Globus pallidus (tissue), 1 donor: ENCODE measurements around the gene UNG.
A peak's percentile ranks its signal among the peaks of the same experiment; 100 is the strongest.

ENCODE experiments used
- DNase-seq: peaks from one replicate; pipeline ENCODE4 v3.0.0-alpha.2; 2015; ENCODE audit warnings: low spot score

Gene UNG

DNA sequence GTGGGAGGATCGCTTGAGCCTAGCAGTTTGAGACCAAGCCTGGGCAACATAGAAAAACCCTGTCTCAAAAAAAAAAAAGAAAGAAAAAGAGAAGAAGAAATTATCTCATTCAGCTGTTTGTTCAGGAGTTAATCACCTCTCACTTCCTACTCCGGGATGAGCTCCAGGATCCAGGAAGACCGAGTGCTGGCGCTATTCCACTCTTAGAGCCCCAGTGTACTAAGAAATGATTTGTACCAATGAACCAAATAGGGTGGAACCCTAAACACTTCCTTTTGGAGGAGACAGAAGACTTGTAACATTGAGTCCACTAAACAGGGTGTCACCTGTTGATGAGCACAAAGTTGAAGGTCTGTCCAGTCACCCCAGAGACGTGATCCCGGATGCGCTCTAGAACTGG lies 7.7 kb upstream of the UNG start:
- no peak for DNase-seq

DNA sequence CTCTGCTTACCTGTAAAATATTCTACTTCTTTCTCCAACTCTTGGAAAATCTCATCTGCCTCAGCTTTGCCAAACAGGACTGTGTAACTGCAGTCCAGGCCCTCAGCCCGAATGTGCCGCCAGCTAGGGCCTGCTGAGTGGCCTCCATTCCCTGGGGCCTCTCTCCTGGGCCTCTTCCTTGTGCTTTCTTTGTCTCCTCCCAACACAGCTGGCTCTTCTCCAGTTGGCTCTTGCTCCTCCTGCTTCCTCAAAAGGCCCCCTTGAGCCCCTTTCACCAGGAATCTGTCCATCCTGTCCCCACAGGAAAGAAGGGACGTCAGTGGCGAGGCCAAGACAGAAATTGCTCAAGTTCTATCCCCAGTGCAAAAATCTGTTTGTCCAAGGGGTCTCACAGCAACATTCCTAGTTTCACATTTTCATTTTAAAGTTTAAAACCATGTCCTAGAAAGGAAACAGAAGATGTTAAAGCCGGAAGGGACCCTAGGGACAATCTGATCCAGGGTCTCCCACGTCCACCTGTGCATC lies 4.8 kb upstream of the UNG start:
- DNase-seq = no peak

- DNase-seq = peak; percentile 90
Observed at GRCh38 chr12:109093022-109093918, 4.1 kb upstream of the UNG start, which contains the start of gene ALKBH2. Gene ALKBH2 (minus strand): TSS chr12:109093472. CDS start chr12:109092786, 686 bp downstream.

- no peak for DNase-seq
Observed at GRCh38 chr12:109097140-109097434, 310 bp upstream of the UNG start.

- DNase-seq = no peak
Observed at GRCh38 chr12:109098183-109098604, 797 bp downstream of the UNG start.

GRCh38 chr12:109098651-109099050 lies 1.3 kb downstream of the UNG start:
- DNase-seq = no peak

DNA sequence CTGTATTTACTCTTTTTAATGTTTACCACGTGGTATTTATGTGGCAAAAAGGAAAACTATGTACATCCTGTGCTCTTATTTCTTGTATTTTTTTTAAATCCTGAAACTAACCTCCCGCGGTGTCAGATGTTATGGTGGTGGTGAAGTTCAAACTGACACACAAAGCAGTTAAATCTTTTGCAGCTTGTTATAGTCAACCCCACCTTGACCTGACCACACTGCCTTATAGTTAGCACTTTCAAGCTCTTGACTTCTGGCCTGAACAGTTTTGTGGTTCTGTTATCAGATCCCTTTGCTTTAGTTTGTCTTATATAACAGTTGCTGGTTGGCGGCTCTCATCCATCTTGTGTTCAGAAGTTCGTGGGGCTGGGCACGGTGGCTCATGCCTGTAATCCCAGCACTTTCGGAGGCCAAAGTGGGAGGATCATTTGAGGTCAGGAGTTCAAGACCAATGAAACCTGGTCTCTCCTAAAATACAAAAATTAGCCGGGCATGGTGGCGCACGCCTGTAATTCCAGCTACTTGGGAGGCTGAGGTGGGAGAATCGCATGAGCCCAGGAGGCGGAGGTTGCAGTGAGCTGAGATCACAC lies 2.1 kb downstream of the UNG start:
- DNase-seq = no peak

DNA sequence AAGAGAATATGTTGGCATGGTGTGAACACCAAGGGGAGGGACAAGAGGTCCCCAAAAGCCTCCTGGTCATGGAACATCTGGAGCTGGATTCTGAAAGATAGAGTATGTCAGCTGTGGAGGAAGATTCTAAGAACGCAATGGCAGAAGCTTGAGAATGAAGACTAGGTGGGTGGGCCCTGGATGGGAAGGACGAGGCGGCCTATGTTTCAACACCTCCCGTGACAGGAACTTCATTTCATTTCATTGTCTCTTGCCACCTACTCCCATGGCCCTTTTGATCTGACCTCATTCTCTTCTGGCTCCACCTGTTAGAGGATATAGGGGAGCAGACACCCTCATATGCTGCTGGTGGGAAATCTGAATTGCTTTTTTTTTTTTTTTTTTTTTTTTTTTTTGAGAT lies 3.3 kb downstream of the UNG start:
- DNase-seq = no peak

GRCh38 chr12:109102491-109102890 lies 5.1 kb downstream of the UNG start:
- no peak for DNase-seq

DNA sequence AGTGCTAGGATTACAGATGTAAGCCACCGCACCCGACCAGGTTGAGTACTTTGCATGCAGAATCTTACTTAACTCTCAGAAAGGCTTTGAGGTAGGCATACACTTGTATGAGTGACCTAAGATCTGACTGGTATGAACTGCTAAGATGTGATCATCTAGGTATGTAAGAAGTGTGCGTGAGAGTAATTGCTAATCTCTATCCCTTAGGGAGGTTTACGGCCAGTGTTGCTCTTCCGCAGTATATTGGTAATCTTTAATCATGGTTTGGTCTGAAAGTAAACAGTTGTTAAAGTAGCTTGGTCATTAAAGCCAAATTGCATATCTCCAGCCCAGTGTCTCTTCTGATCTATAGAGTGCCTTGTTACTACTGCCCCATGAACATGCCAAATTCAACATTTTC lies 7.8 kb downstream of the UNG start:
- no peak for DNase-seq

DNA sequence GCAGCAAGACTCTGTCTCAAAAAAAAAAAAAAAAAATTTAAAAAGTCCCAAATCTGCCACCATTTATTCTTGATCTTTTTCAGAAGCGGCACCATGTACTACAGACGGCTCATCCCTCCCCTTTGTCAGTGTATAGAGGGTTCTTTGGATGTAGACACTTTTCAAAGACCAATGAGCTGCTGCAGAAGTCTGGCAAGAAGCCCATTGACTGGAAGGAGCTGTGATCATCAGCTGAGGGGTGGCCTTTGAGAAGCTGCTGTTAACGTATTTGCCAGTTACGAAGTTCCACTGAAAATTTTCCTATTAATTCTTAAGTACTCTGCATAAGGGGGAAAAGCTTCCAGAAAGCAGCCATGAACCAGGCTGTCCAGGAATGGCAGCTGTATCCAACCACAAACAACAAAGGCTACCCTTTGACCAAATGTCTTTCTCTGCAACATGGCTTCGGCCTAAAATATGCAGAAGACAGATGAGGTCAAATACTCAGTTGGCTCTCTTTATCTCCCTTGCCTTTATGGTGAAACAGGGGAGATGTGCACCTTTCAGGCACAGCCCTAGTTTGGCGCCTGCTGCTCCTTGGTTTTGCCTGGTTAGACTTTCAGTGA lies 12.5 kb downstream of the UNG start:
- DNase-seq = peak; percentile 56

DNA sequence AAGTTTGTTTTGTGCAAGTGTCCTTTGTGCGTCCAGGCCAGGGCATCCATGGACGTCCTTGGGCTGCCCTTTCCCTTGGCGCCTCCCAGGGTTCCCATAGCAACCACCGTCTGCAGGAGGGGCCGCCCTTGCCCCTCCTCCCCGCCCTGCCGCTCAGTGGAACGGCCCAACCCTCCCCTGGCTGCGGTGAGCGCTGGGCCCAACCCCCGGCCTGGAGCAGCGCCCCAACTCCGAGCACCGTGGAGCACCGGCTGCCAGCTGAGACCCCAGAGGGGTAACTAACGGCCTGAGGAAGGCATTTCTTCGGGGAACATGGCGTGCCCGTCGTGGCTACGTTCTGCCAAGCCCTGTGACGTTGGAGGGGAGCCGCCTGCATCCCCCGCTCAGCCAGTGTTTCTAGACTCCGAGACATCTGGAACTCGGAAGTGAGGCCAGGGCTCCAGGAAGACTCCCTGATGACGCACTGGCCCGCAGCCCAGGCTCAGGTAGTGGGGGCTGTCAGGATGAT lies 13.6 kb downstream of the UNG start:
- DNase-seq = peak; percentile 95

DNA sequence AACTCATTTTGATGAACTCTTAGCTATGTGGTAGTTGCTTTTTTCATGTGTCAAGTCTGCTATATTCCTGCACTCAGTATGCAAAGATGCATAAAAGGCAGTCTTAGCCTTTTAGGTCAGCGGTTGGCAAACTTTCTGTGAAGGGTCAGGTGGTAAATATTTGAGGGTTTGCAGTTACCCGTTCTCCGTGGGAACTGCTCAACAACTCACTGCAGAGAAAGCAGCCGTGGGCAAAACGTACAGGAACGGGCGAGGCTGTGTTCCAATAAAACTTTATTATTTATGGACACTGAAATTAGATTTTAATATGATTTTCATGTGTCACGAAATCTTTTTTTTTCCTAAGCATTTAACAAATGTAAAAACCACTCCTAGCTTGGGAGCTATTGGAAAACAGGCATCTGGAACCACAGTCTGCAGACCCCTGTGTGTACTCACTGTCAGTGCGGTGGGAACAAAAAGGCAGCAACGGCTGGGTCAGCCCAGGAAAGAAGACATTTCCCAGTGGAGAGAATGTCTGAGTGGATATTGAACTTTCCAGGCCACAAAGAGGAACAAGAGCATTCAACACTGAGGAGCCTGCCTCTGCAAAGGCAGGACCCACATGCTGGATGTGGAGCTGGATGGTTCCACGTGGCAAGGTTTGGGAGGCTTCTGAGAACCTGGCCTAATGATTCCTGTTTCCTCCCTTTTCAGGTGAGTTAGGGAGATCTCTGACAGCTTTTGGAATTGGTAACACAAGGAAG lies 15.5 kb downstream of the UNG start:
- no peak for DNase-seq

GRCh38 chr12:109113661-109114321 lies 16.4 kb downstream of the UNG start:
- DNase-seq = no peak

DNA sequence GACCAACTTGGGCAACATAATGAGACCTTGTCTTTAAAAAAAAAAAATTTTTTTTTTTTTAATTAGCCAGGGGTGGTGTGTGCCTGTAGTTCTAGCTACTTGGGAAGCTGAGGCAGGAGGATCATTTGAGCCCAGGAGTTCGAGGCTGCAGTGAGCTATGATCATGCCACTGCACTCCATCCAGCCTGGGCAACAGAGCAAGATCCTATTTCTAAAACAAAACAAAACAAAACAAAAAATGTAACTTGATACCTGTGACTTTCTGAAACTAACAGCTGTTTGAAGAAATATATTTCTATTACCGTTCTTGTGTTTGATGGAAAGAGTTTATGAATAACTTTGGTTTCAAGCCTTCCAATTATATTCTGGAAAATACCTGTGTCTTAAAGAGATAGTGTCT lies 17.2 kb downstream of the UNG start:
- no peak for DNase-seq

DNA sequence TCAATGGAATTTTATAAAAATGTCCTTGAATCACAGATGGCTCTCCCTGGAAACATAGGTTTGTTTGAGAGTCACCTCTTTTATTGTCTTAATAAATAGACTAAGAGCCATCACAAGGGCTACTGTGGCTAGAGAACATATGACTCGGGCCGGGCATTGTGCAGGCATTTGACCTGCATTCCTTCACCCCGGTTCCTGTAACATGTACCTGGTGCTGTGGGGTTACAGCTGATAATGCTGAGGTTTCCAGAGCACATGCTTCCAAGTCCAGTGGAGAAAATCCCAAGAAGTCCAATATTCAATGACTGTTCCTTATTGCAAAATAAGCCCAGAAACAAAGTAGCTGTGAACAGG lies 18.0 kb downstream of the UNG start:
- no peak for DNase-seq

DNA sequence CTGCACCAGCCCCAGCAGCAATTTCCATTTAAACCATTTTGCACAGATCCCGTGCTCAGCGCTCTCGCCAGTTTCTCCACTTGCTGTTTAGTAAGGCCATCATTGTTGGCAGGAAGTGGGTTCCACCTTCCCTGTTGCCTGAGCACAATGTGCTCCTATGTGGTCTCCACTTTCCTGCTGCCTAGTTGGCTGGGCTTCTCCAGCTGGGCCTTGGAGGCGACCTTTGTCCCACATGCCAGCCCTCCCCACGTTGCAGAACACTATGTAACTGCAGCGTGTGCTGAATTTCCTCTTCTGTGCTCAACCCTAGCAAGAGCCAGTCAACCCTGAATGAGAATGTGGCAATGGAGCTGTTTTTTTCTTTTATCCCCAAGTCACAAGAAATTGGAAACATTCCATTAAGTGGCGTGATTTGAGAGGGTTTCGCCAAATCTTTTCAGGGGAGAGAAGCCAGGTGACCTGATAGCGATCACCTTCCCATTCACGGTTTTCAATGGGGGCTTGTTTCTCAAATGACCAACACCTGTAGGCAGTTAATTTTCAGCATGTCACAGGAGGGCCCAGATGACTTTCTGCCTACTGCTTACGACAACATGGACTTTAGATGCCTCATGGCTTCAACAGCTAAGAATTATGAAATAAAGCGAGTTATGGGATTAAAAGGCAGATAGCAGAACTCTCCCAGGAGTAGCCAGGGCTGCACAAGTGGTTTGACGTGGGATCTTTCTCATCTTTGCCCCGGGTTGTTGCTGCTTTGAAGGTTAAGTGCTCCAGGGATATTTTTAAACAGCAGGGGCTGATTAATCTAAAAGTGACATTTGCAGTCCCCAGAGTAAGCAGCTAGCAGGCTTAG lies 18.6 kb downstream of the UNG start, which contains the start of gene ACACB:
ACACB (plus strand) TSS at position 830 of the 853 bp plus-strand sequence. CDS start 22,819 bp downstream, outside the sequence.
- DNase-seq = peak; percentile 85

GRCh38 chr12:109116611-109116949 lies 19.2 kb downstream of the UNG start:
- DNase-seq = no peak

GRCh38 chr12:109120095-109120494 lies 22.7 kb downstream of the UNG start:
- DNase-seq = no peak

DNA sequence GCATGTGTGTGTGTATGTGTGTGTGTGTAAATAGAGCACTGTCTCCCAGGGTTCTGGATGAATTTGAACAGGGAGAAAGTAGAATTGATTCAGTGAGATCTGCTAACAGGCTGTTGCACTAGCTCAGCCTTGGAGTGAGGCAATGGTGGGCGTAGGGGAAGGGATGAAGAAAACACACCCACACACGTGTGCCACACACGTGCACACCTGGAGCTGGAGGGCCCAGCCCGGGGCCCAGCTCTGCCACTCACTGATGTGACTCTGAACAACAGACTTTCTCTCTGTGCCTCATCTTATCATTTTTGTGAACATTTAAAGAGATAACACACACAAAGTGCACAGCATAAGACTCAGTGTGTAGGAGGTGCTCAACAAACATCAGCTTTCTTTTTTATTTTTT lies 23.2 kb downstream of the UNG start:
- no peak for DNase-seq
